H1 (cell line): ENCODE data around the gene MYMX. TPM values are rescaled to one million over a fixed set of nuclear protein-coding genes. Genes with fewer than 3 reads are reported as not detected.

Source experiments
- BRCA1 ChIP-seq: IDR thresholded peaks from 2 replicates; pipeline ENCODE4 v1.6.1; 2012; ENCODE audit warnings: low read depth, low read length, improper control_type of control experiment
- CBX5 ChIP-seq: fragments of 300-800, 300-1000 bp; sonication (generic); IDR thresholded peaks from 2 replicates; pipeline ENCODE4 v1.7.1; 2016; ENCODE audit warnings: antibody characterized with exemption, low read length, low read depth
- POLR2A ChIP-seq, 2 experiments: IDR thresholded peaks; 1 replicate in 1 of 2; 2 replicates in 1 of 2; pipeline ENCODE4 v1.6.1; 2011; ENCODE audit warnings: low read depth in 2 of 2, low read length in 2 of 2, mild to moderate bottlenecking in 2 of 2; ENCODE audit errors: control extremely low read depth in 1 of 2
- POLR2AphosphoS5 ChIP-seq: IDR thresholded peaks from 2 replicates; pipeline ENCODE4 v1.6.1; 2011; ENCODE audit warnings: low read depth, low read length
- SP1 ChIP-seq: IDR thresholded peaks from 2 replicates; pipeline ENCODE4 v1.6.1; 2011; ENCODE audit warnings: low read depth, low read length
- polyA plus RNA-seq, 7 experiments: library from polyadenylated mRNA; depleted of rRNA in 3 of 7; stranded (reverse) in 5 of 7; unstranded in 2 of 7; fragments of >200 nt in 5 of 7; fragments of 200-250 nt in 2 of 7; gene quantifications; 1 replicate in 5 of 7; 2 replicates in 1 of 7; 4 replicates in 1 of 7; pipeline versions ENCODE4 v1.2.1 to v1.2.3, GENCODE V29; 2011 to 2013; ENCODE audit warnings: missing spikeins in 2 of 7, mixed read lengths in 2 of 7
- total RNA-seq: library from RNA; stranded (reverse); fragmentation: NEBNext Ultra II Directional; extraction: Animal tissue kit (Norgen Biotek cat#: 25700); gene quantifications from 2 replicates; pipeline ENCODE4 v1.2.1, GENCODE V29; 2021
- TF ChIP-seq, protein P1 (sequence below): fragments of 300-600 bp; sonication (generic); IDR thresholded peaks from 2 replicates; pipeline ENCODE4 v1.7.1; 2012; ENCODE audit warnings: low read length, moderate library complexity, mild to moderate bottlenecking, inconsistent platforms; ENCODE audit not compliant: insufficient replicate concordance
- TF ChIP-seq, protein P2 (sequence below): IDR thresholded peaks from 2 replicates; pipeline ENCODE4 v1.6.1; 2011; ENCODE audit warnings: low read depth, mild to moderate bottlenecking, low read length; ENCODE audit not compliant: insufficient read depth

The MYMX gene
- total and polyA plus RNA-seq, 2 of the 8 experiments (the other 6 are each of a cell fraction or from before 2014, with no cell fraction given), result 4.7 to 6.9 TPM

DNA sequence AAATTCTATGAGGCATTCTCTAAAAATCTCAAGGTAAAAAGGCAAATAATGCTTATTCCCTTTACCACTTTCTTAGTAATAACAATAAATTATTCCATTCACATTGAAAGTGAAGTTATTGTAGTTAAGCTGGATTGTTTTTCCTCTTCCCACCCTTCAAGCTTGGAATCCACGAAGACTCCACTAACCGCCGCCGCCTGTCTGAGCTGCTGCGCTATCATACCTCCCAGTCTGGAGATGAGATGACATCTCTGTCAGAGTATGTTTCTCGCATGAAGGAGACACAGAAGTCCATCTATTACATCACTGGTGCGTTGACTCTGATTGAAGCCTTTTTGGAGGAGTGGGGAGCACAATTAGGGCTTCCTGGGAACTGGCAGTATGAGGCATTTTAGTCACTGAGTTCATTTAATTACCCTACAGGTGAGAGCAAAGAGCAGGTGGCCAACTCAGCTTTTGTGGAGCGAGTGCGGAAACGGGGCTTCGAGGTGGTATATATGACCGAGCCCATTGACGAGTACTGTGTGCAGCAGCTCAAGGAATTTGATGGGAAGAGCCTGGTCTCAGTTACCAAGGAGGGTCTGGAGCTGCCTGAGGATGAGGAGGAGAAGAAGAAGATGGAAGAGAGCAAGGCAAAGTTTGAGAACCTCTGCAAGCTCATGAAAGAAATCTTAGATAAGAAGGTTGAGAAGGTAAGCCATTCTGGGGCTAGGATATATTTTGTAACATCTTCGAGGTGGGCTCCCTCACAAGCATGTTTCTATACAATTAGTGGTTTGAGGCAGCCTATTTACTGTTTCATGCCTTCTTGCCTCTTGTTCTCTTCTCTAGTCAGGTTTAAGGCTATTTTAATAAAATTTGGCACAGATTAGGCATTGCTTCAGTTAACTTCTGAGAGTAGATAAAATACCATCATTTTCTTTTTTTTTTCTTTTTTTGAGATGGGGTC, 35.1 kb downstream of the MYMX start (continued):
- TF ChIP-seq, protein P1, sequence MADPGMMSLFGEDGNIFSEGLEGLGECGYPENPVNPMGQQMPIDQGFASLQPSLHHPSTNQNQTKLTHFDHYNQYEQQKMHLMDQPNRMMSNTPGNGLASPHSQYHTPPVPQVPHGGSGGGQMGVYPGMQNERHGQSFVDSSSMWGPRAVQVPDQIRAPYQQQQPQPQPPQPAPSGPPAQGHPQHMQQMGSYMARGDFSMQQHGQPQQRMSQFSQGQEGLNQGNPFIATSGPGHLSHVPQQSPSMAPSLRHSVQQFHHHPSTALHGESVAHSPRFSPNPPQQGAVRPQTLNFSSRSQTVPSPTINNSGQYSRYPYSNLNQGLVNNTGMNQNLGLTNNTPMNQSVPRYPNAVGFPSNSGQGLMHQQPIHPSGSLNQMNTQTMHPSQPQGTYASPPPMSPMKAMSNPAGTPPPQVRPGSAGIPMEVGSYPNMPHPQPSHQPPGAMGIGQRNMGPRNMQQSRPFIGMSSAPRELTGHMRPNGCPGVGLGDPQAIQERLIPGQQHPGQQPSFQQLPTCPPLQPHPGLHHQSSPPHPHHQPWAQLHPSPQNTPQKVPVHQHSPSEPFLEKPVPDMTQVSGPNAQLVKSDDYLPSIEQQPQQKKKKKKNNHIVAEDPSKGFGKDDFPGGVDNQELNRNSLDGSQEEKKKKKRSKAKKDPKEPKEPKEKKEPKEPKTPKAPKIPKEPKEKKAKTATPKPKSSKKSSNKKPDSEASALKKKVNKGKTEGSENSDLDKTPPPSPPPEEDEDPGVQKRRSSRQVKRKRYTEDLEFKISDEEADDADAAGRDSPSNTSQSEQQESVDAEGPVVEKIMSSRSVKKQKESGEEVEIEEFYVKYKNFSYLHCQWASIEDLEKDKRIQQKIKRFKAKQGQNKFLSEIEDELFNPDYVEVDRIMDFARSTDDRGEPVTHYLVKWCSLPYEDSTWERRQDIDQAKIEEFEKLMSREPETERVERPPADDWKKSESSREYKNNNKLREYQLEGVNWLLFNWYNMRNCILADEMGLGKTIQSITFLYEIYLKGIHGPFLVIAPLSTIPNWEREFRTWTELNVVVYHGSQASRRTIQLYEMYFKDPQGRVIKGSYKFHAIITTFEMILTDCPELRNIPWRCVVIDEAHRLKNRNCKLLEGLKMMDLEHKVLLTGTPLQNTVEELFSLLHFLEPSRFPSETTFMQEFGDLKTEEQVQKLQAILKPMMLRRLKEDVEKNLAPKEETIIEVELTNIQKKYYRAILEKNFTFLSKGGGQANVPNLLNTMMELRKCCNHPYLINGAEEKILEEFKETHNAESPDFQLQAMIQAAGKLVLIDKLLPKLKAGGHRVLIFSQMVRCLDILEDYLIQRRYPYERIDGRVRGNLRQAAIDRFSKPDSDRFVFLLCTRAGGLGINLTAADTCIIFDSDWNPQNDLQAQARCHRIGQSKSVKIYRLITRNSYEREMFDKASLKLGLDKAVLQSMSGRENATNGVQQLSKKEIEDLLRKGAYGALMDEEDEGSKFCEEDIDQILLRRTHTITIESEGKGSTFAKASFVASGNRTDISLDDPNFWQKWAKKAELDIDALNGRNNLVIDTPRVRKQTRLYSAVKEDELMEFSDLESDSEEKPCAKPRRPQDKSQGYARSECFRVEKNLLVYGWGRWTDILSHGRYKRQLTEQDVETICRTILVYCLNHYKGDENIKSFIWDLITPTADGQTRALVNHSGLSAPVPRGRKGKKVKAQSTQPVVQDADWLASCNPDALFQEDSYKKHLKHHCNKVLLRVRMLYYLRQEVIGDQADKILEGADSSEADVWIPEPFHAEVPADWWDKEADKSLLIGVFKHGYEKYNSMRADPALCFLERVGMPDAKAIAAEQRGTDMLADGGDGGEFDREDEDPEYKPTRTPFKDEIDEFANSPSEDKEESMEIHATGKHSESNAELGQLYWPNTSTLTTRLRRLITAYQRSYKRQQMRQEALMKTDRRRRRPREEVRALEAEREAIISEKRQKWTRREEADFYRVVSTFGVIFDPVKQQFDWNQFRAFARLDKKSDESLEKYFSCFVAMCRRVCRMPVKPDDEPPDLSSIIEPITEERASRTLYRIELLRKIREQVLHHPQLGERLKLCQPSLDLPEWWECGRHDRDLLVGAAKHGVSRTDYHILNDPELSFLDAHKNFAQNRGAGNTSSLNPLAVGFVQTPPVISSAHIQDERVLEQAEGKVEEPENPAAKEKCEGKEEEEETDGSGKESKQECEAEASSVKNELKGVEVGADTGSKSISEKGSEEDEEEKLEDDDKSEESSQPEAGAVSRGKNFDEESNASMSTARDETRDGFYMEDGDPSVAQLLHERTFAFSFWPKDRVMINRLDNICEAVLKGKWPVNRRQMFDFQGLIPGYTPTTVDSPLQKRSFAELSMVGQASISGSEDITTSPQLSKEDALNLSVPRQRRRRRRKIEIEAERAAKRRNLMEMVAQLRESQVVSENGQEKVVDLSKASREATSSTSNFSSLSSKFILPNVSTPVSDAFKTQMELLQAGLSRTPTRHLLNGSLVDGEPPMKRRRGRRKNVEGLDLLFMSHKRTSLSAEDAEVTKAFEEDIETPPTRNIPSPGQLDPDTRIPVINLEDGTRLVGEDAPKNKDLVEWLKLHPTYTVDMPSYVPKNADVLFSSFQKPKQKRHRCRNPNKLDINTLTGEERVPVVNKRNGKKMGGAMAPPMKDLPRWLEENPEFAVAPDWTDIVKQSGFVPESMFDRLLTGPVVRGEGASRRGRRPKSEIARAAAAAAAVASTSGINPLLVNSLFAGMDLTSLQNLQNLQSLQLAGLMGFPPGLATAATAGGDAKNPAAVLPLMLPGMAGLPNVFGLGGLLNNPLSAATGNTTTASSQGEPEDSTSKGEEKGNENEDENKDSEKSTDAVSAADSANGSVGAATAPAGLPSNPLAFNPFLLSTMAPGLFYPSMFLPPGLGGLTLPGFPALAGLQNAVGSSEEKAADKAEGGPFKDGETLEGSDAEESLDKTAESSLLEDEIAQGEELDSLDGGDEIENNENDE, result no peak
- TF ChIP-seq SP1, result peak; percentile 61; the same call in 1 of the 2 replicates
- peak; percentile 38 to 84 for TF ChIP-seq POLR2A (IDR thresholded peaks at IDR 0.05; ENCODE audit: control extremely low read depth in 1 of 2, low read depth in 2 of 2, low read length in 2 of 2)
- no peak for TF ChIP-seq CBX5
- TF ChIP-seq, protein P2, sequence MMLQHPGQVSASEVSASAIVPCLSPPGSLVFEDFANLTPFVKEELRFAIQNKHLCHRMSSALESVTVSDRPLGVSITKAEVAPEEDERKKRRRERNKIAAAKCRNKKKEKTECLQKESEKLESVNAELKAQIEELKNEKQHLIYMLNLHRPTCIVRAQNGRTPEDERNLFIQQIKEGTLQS, result no peak
- no peak for TF ChIP-seq BRCA1
- peak; percentile 66 for TF ChIP-seq POLR2AphosphoS5
